DMS153 treated with DMSO at 0.1 percent for 48 hours (cell line): ENCODE results near the gene PPT1.

Experiments used
- DNase-seq: peaks from one replicate; lab custom pipeline; 2025; ENCODE audit not compliant: unreplicated experiment; lab: John Stamatoyannopoulos, UW

The PPT1 gene

DNA sequence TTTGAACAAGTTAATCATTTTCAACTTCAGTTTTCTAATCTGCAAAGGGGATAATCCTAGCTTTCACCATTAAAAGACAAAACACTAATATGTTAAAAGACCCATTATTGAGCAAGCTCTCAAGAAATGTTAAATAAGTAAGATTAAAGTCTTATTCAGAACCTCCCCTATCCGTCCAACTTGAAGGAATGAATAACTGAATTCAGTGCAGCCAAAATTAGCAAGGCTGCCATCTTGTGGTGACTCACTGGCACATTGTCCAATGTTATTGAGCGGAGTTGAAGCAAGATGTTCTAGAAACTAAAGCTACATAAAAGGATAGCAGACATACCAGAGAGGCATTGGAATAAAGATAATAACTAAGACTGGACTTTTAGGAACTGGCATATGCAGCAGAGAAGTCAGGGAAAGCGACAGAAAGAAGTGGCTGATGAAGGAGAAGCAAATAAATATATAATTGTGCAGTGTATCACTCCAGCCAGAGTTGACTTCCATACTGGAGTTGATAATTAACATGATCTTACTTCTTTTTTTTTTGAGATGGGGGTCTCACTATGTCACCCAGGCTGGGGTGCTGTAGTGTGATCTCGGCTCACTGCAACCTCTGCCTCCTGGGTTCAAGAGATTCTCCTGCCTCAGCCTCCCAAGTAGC is 64.7 kb downstream of the PPT1 start:
- DNase-seq, result peak; percentile 89

GRCh38 chr1:40030528-40031135 is 66.4 kb downstream of the PPT1 start:
- no peak for DNase-seq

GRCh38 chr1:40029608-40030007 is 67.4 kb downstream of the PPT1 start:
- no peak for DNase-seq

GRCh38 chr1:40027647-40028046 is 69.4 kb downstream of the PPT1 start:
- no peak for DNase-seq

DNA sequence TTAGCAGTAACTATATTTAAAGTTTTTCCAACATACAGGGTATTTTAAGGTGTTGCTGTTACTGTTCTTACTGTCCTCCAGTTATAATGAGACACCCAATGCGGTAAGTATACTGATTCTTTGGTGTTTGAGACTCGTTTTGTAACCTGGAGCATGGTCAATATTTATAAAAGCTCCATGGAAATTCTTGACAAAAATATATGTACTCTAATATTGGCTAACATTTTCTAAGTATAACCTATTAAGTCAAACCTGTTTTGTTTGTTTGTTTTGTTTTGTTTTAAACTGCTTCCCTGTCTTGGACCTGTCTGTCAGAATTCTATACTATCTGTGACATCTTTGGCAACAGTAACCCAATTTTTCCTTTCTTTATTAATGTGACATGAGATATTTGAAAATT is 72.4 kb downstream of the PPT1 start:
- DNase-seq, result no peak

DNA sequence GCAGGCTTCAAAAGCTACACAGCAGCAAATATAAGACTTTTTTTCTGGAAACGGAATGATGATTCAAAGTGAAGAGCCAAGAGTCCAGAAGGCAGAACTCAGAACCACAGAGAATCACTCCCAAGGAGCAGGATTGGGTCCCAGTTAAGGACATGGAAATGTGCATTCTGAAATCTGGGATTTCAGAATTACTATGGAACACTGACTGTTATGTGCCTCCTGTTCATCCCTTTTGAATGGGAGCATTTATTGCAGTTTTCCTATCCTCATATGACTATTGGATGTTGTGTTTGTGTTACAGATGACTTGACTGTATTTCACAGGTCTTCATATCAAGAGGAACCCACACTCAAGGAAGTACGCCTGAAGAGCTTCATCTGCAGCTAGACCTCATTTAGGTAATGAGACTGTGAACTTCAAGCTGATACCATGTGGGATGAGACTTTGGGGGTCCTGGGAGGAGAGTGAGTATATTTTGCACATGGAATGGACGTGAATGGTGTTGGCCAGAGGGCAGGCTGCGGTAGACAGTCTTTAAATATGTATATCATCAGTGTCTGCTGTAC is 73.6 kb downstream of the PPT1 start:
- no peak for DNase-seq
